BJ (cell line): Measurements from ENCODE around the gene LUC7L3. TPM values are rescaled to one million over a fixed set of nuclear protein-coding genes. Genes with fewer than 3 reads are reported as not detected.
"Not testable (repeated sequence)": the region's sequence is repeated elsewhere in the genome, so short reads cannot be mapped to it uniquely, and the experiment has no call there.

Experiments used
- CTCF ChIA-PET: fragments of 350-600 bp; formaldehyde crosslinking; extraction: SDS; loops from one replicate; lab custom pipeline; 2021; ENCODE audit warnings: antibody characterized with exemption, inconsistent platforms; lab: Yijun Ruan, JAX
- POLR2A ChIA-PET: fragments of 300-600 bp; sonication (Branson Sonifier 250); formaldehyde crosslinking; extraction: SDS; loops from one replicate; lab custom pipeline; 2021; ENCODE audit warnings: antibody characterized with exemption; lab: Charles Lee
- DNase-seq: peaks from one replicate; pipeline ENCODE4 v3.0.0-alpha.2; 2011; ENCODE audit warnings: low read depth
- H3K27me3 ChIP-seq: 2 replicates; pipeline ENCODE4 v1.6.0; 2011; ENCODE audit warnings: low read length; ENCODE audit not compliant: control insufficient read depth, insufficient read depth
- H3K36me3 ChIP-seq: 2 replicates; pipeline ENCODE4 v1.5.1; 2011; ENCODE audit warnings: low read length; ENCODE audit not compliant: control insufficient read depth, insufficient read depth
- H3K4me3 ChIP-seq: 2 replicates; pipeline ENCODE4 v1.5.1; 2011; ENCODE audit warnings: low read depth, mild to moderate bottlenecking, control low read depth, low read length
- polyA plus RNA-seq: library from polyadenylated mRNA; depleted of rRNA; stranded (reverse); fragments of >200 nt; gene quantifications from 2 replicates; pipeline ENCODE4 v1.2.3, GENCODE V29; 2011; rRNA removed
- small RNA-seq: library from RNA; depleted of rRNA; stranded (forward); fragments of <200 nt; gene quantifications from one replicate; pipeline ENCODE3, GENCODE V24; 2012; ENCODE audit warnings: low replicate concordance, low read depth; ENCODE audit not compliant: insufficient read length
- TF ChIP-seq, protein P1 (sequence below): IDR thresholded peaks from 2 replicates; pipeline ENCODE4 v1.5.1; 2011; ENCODE audit warnings: low read depth, mild to moderate bottlenecking, control low read depth, inconsistent platforms, low read length, moderate library complexity; ENCODE audit not compliant: insufficient read depth

Gene LUC7L3
- polyA plus RNA-seq, 1 experiment: 55.6 TPM

DNA sequence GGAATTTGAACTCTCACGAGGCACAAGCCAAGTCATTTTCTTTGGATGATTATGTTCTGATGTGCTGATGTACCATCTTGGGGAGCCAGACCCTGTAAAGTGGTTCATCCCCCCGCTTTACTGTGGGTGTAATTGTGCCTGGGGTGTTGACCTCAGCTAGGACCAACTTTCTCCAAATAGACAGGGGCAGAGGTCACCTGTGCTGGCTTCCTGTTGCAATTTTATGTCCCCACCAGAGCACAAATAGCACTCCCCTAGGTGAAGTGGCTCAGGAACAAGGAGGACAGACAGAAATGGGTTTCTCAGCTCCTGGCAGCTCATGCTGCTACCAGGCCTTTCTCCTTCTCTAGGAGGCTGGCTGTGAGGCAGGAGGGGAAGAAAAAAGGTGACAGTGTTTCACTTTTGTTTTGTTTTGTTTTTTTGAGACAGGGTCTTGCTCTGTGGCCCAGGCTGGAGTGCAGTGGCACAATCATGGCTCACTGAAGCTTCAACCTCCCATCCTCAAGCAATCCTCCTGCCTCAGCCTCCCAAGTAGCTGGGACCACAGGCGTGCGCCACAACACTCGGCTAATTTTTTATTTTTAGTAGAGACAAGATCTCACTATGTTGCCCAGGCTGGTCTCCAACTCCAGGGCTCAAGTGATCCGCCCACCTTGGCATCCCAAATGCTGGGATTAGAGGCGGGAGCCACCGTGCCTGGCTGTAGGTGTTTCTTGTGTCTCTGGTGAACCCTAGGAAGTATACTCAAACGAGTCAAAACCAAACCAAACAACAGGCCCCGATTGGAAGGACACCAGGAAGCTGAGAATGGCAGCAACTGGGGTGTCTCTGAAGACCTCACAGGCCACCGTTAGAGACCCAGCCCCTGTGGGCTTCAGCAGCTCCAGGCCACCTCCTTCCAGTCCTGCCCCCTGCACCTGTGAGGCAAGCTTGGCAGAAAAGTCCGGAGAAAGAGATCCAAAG lies 83.5 kb downstream of the LUC7L3 start:
- H3K27me3 ChIP-seq: no peaks in the 10 kb centered on the region
- CTCF ChIA-PET: interaction anchor here (1.0 to 1.8 kb wide), 3 partner anchors 15 to 19 kb away, joined by 3 to 10 read pairs (median 3); no protein-coding TSS in a partner anchor
- TF ChIP-seq, protein P1, sequence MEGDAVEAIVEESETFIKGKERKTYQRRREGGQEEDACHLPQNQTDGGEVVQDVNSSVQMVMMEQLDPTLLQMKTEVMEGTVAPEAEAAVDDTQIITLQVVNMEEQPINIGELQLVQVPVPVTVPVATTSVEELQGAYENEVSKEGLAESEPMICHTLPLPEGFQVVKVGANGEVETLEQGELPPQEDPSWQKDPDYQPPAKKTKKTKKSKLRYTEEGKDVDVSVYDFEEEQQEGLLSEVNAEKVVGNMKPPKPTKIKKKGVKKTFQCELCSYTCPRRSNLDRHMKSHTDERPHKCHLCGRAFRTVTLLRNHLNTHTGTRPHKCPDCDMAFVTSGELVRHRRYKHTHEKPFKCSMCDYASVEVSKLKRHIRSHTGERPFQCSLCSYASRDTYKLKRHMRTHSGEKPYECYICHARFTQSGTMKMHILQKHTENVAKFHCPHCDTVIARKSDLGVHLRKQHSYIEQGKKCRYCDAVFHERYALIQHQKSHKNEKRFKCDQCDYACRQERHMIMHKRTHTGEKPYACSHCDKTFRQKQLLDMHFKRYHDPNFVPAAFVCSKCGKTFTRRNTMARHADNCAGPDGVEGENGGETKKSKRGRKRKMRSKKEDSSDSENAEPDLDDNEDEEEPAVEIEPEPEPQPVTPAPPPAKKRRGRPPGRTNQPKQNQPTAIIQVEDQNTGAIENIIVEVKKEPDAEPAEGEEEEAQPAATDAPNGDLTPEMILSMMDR: no peak
- POLR2A ChIA-PET: no interaction called here
- no peak overlapping the region for H3K4me3 ChIP-seq
- no peak for DNase-seq
- H3K36me3 ChIP-seq: no peaks in the 10 kb centered on the region

DNA sequence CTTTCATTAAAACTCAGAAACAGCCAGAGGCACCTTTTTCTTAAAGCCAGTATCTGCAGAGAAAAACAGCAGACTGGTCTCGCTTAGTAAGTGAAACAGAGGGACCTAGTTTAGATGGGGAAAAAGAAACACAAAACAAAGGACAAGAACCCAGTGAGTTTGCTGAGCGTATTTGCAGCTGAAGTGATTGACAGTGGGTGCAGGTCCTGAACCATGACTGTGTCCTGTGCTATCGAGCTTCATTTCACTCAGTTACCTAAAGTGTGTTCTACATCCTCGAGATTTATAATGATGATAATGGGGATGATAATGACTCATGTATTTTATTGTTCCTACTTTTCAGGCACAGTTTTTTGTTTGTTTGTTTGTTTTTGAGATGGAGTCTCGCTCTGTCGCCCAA lies 84.3 kb downstream of the LUC7L3 start:
- Histone ChIP-seq H3K27me3 (no peaks in the 10 kb centered on the region), H3K4me3 (no peak overlapping the region), H3K36me3 (no peaks in the 10 kb centered on the region)
- TF ChIP-seq, protein P1: no peak
- no peak for DNase-seq
- CTCF ChIA-PET: no interaction called here
- POLR2A ChIA-PET: no interaction called here

GRCh38 chr17:50804749-50805475 lies 85.5 kb downstream of the LUC7L3 start:
- POLR2A ChIA-PET, CTCF ChIA-PET, H3K27me3 ChIP-seq, H3K36me3 ChIP-seq, H3K4me3 ChIP-seq, DNase-seq: not testable (repeated sequence)

DNA sequence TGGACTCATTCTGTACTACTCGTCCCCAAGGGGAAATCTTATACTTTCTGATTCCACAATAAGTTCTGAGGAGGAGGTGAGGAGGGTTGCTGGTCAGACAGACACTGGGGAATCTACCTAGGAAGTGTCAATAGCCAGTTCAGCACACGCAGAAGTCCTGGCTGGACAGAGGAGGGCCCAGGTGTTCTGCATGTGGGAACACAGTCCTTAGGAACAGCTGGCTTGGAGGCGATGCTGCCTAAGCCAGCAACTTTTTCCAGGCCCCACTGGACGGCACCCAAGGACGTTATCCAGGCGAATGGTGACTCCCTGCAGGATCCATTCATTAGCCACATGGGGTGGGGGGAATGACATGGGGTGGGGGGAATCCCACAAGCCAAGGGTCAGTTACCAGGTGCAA lies 86.1 kb downstream of the LUC7L3 start:
- peaks cover 2% of the 10 kb centered on the region; the same call in 1 of the 2 replicates for H3K27me3 ChIP-seq
- CTCF ChIA-PET: interaction anchor here (1.1 to 2.3 kb wide), 2 partner anchors 22 to 348 kb away, joined by 3 to 12 read pairs; partner anchors contain the start of gene NME1

More for the DNA sequence above, 86.1 kb downstream of the LUC7L3 start:
- Histone ChIP-seq H3K4me3 (no peak overlapping the region), H3K36me3 (no peaks in the 10 kb centered on the region)
- POLR2A ChIA-PET: no interaction called here
- TF ChIP-seq, protein P1: no peak
- no peak for DNase-seq

Small RNA genes within 50 kb of the gene (small RNA-seq; reads per million reads assigned to genes)
- not detected for gene AC005921.1
- not detected for gene MIR8059
- gene RF00019: not detected

Other genes starting within 250 kb of the LUC7L3 start
- 17.5 and 22.6 TPM in 2 replicates for gene RSAD1, start 240.7 kb upstream of the LUC7L3 start, polyA plus RNA-seq
- 0.54 and 0.67 TPM in 2 replicates for gene MYCBPAP, start 211.2 kb upstream of the LUC7L3 start, polyA plus RNA-seq
- gene EPN3, start 186.9 kb upstream of the LUC7L3 start, polyA plus RNA-seq: not detected in 2 replicates
- gene SPATA20, start 172.4 kb upstream of the LUC7L3 start, polyA plus RNA-seq: 27.7 and 46.4 TPM in 2 replicates
- gene CACNA1G, start 158.9 kb upstream of the LUC7L3 start, polyA plus RNA-seq: 0.01 and 0.02 TPM in 2 replicates
- 37.2 and 56.4 TPM in 2 replicates for gene ABCC3, start 84.7 kb upstream of the LUC7L3 start, polyA plus RNA-seq
- 19.0 and 29.5 TPM in 2 replicates for gene ANKRD40, start 11.7 kb upstream of the LUC7L3 start, polyA plus RNA-seq
- gene ANKRD40CL, start 47.9 kb downstream of the LUC7L3 start, polyA plus RNA-seq: not detected in 2 replicates
- not detected in 2 replicates for gene WFIKKN2, start 116.0 kb downstream of the LUC7L3 start, polyA plus RNA-seq
- 16.1 and 16.8 TPM in 2 replicates for gene TOB1, start 146.8 kb downstream of the LUC7L3 start, polyA plus RNA-seq